Tongue (tissue), 2 donors: ENCODE results near the gene NTSR2. TPM values are rescaled to one million over a fixed set of nuclear protein-coding genes. Genes with fewer than 3 reads are reported as not detected.
"Not testable (repeated sequence)": the region's sequence is repeated elsewhere in the genome, so short reads cannot be mapped to it uniquely, and the experiment has no call there.

ENCODE experiments used
- DNase-seq: peaks from one replicate; pipeline ENCODE4 v3.0.0-alpha.2; 2015
- total RNA-seq: library from RNA; depleted of rRNA; stranded (reverse); fragments of >200 nt; gene quantifications from one replicate; pipeline ENCODE4 v1.2.3, GENCODE V29; 2014

NTSR2 gene
- total RNA-seq, 1 donor from 2014 or later, result not detected

GRCh38 chr2:11679486-11680181, 9.6 kb upstream of the NTSR2 start:
- DNase-seq, result no peak

GRCh38 chr2:11679016-11679415, 9.0 kb upstream of the NTSR2 start:
- DNase-seq, result no peak

GRCh38 chr2:11678306-11678960, 8.4 kb upstream of the NTSR2 start:
- no peak for DNase-seq

GRCh38 chr2:11677136-11678055, 7.4 kb upstream of the NTSR2 start:
- DNase-seq, result no peak

GRCh38 chr2:11676640-11677039, 6.6 kb upstream of the NTSR2 start:
- no peak for DNase-seq

GRCh38 chr2:11675423-11676112, 5.6 kb upstream of the NTSR2 start:
- no peak for DNase-seq

GRCh38 chr2:11674983-11675382, 5.0 kb upstream of the NTSR2 start:
- DNase-seq, result no peak

- no peak for DNase-seq
Observed at GRCh38 chr2:11672407-11672806, 2.4 kb upstream of the NTSR2 start.

GRCh38 chr2:11667866-11668637, 1.9 kb downstream of the NTSR2 start:
- DNase-seq, result no peak

GRCh38 chr2:11667194-11667593, 2.8 kb downstream of the NTSR2 start:
- DNase-seq, result no peak

- no peak for DNase-seq
Observed at GRCh38 chr2:11665510-11666362, 4.3 kb downstream of the NTSR2 start.

- DNase-seq, result no peak
Observed at GRCh38 chr2:11665028-11665427, 5.0 kb downstream of the NTSR2 start.

- no peak for DNase-seq
Observed at GRCh38 chr2:11663427-11663826, 6.6 kb downstream of the NTSR2 start.

GRCh38 chr2:11662882-11663281, 7.1 kb downstream of the NTSR2 start:
- no peak for DNase-seq

- no peak for DNase-seq
Observed at GRCh38 chr2:11661891-11662435, 8.0 kb downstream of the NTSR2 start.

GRCh38 chr2:11660396-11660795, 9.6 kb downstream of the NTSR2 start:
- not testable (repeated sequence) for DNase-seq

- DNase-seq, result no peak
Observed at GRCh38 chr2:11659851-11660250, 10.1 kb downstream of the NTSR2 start.

- no peak for DNase-seq
Observed at GRCh38 chr2:11659115-11659475, 10.9 kb downstream of the NTSR2 start.

- DNase-seq, result no peak
Observed at GRCh38 chr2:11658208-11659114, 11.5 kb downstream of the NTSR2 start.
